AML-193 (cell line): Measurements from ENCODE around the gene R3HCC1L.
"Not testable (repeated sequence)": the region's sequence is repeated elsewhere in the genome, so short reads cannot be mapped to it uniquely, and the experiment has no call there.

ENCODE experiments used
- DNase-seq, 2 experiments: peaks; one replicate each; lab custom pipeline; 2025; lab: John Stamatoyannopoulos, UW

Gene R3HCC1L

DNA sequence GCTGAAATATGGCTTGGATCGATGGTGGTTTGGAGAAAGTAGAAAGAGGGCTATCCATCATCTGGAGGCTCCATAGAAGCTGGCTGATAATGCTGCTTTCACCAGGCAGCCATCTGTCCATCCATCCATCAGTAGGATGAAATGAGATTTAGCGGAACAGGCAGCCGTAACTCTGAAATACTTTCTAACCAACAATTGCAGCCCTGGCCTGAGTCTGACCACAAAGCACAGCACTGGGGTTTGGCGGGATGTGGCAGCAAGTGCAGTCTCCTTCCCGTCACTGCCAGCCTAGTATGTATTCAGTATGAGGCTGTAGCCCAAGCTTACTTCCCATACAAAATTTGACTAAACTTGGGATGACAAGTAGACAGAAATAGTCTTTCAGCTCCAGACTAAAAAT, 38.0 kb downstream of the R3HCC1L start:
- DNase-seq, result no peak

DNA sequence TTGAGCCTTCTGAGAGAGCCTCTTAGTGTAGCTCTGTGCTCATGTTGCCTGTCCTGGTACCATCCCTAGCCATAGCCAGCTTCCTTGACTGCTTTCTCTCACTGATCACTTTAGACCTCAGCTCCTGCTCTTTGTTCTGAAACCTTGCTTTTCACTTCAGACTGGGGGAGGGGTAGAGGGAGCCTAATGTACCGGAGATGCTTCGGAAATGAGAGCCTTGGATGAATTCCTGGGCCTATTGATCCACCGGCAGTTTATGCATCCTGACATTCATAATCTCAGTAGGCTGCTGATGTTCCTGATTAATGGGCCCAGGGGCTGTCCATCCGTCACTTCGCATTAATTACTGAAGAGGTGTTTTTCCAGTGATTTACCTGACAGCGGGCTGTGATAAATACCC, 38.8 kb downstream of the R3HCC1L start:
- DNase-seq, result no peak

DNA sequence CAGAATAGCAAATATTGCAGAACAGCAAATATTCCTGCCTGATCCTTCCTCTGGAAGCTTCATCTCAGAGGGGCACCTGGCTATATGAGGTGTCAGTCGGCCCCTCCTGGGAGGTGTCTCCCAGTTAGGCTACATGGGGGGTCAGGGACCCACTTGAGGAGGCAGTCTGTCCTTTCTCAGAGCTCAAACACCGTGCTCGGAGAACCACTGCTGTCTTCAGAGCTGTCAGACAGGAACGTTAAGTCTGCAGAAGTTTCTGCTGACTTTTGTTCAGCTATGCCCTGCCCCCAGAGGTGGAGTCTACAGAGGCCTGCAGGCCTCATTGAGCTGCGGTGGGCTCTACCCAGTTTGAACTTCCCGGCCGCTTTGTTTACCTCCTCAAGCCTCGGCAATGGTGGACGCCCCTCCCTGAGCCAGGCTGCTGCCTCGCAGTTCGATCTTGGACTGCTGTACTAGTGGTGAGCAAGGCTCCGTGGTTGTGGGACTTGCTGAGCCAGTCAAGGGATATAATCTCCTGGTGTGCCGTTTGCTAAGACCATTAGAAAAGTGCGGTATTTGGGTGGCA, 48.0 kb downstream of the R3HCC1L start:
- not testable (repeated sequence) for DNase-seq

DNA sequence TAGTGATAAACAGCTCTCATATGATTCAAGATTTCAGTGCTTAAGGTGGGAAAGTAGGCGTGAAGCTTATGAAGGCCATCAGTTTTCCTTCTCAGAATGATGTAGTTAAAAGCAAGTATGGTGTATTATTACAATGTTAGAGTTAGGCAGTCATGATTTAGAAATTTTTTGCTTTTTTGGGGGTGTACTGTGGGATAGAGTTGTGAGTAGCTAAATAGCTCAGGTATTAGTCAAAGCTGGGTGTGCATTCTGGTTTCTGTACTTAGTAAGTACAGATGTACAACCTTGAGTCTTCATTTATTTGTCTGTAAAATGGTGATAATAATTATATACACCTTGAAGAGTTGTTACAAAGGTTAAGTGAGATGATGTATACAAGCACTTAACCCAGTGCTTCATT, 52.2 kb downstream of the R3HCC1L start:
- DNase-seq, result no peak

DNA sequence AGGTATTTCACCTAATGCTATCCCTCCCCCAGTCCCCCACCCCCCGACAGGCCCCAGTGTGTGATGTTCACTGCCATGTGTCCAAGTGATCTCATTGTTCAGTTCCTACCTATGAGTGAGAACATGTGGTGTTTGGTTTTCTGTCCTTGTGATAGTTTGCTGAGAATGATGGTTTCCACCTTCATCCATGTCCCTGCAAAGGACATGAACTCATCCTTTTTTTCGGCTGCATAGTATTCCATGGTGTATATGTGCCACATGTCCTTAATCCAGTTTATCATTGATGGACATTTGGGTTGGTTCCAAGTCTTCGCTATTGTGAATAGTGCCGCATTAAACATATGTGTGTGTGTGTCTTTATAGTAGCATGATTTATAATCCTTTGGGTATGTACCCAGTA, 56.3 kb downstream of the R3HCC1L start:
- not testable (repeated sequence) for DNase-seq

DNA sequence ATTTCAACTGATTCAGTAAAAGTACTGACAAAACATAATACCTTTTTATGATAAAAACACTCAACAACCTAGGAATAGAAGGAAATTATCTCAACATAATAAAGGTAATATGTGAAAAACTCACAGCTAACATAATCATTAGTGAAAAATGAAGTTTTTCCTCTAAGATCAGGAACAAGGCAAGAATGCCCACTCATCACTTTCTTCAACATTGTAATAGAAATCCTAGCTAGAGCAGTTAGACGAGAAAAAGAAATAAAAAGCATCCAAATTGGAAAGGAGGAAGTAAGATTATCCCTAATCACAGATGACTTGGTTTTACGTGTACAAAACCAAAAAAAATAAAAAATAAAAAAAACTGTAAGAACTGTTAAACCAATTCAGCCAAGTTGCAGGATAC, 58.6 kb downstream of the R3HCC1L start:
- DNase-seq, result no peak

DNA sequence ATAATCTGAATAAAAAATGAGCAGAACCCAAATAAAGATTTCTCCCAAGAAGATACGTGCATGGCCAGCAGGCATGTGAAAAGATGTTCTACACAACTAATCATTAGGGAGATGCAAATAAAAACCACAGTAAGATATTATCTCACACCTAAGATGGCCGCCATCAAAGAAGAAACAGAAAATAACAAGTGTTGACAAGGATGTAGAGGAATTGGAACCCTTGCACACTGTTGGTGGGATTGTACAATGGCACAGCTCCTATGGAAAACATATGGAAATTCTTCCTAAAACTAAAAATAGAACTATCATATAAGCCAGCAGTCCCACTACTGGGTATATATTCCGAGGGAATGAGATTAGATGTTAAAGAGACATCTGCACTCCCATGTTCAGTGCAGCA, 60.2 kb downstream of the R3HCC1L start:
- DNase-seq, result no peak

DNA sequence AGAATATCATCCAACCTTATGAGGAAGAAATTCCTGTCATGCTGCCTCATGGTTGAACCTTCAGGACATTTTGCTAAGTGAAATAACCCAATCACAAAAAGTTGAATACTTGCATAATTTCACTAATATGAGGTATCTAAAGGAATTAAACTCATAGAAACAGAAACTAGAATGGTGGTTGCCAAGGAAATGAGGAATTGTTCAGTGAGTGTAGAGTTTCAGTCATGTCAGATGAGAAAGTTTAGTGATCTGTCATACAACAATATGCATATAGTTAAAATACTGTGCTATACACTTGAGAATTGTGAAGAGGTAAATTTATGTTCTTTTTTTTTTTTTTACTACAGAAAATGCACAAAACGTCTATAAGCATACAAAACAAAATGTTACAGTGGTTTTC, 60.7 kb downstream of the R3HCC1L start:
- DNase-seq, result no peak

DNA sequence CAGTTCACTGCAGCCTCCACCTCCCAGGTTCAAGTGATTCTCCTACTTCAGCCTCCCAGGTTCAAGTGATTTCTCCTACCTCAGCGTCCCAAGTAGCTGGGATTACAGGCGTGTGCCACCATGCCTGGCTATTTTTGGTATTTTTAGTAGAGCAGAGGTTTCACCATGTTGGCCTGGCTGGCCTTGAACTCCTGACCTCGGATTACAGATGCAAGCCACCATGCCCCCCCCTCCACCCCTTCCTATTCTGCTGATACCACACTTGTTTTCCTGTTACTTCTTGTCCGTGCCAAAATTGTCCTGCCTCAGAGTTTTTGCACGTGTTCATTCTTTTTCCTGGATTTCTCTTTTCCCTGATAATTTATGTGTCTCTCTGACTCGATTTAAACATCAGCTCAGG, 62.5 kb downstream of the R3HCC1L start:
- no peak for DNase-seq

DNA sequence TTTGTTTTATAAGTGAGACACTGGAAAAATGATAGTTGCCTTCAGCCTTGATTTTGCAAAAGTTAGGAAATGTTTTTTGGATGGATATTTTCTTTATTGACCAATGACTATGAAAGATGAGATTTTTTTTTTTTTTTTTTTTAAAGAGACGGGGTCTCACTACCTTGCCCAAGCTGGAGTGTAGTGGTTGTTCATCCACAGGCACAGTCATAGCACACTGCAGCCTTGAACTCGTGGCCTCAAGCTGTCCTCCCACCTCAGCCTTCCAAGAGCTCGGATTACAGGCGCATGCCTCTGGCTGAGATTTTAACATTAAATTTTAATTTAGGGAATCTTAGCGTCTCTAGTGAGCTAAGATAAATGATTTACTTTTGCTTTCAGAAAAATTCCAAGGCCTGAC, 67.3 kb downstream of the R3HCC1L start:
- no peak for DNase-seq

DNA sequence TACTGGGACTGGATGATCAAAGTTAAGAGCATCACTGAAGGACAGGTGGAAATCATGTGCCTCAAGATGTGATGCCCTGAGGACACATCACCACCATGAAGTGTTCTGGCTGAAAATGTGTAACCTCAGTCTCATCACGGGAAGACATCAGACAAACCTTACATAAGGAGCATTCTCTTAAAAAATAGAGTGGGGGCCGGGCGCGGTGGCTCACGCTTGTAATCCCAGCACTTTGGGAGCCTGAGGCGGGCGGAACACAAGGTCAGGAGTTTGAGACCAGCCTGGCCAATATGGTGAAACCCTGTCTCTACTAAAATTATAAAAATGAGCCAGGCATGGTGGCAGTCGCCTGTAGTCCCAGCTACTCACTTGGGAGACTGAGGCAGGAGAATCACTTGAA, 67.9 kb downstream of the R3HCC1L start:
- DNase-seq, result no peak

DNA sequence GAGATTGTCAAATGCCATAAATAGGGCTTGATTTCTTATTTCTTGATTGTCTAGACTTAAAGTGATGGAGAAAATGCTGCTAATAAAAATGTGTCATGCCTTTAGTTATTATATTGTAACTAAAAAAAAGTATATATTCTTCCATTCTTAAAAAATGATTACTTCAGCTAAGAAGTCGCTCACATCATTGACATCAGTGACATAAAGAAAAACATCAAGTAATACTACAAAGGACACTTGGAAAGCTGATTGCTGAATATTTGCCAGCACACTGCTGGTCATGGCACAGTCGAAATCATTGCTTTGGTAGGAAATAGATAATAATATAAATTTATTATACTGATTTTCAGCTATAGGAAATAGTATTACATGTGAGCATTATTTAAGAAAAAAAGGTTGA, 70.9 kb downstream of the R3HCC1L start:
- DNase-seq, result no peak

DNA sequence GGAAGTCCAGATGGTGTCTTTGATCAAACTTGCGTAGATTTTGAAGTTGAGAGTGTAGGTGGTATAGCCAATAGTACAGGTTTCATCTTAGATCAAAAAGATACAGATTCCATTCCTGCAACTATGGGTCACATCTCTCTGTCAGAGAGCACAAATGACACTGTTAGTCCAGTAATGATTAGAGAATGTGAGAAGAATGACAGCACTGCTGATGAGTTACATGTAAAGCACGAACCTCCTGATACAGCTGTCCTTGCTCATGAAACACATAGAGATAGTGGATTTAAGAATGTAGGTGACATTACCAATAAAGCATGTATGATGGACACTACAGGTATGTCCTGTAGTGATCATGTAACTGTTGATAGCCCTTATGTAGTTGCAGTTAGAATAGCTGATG, 74.5 kb downstream of the R3HCC1L start:
- DNase-seq, result no peak

DNA sequence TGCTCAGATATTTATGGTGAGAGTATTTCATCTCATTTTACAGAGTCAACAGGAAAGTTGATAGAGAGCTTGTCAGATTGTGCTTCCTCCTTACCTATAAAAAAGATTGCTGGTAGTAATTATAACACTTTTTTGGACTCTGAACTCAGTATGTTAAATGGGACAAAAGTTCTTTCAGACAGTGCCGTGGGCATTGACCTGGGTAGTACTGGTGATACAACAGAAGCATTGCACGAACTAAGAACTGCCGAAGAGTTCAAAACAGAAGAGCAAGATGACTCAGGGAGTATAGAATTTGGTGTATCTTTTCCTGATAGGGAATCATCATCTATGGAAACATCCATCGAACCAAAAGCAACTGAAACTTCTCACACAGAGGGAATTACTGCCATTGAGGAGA, 75.0 kb downstream of the R3HCC1L start:
- no peak for DNase-seq

DNA sequence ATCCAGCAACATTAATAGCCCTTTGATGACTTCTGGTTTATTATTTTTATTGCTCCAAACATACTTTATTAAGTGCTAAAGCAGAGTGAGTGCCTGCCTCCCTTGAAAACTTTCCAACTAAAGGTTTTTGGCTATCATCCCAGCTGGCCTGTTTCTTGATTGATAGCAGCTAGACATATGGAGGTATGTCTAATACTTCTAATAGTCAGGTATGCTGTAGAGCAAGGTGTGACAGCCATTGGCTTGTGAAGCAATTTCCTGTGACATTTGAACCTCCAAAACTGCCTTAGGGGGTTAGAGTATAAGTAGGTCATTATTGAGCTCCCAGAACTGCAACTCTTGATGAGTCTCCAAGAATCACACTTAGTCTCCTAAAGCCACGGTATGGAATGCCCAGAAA, 77.7 kb downstream of the R3HCC1L start:
- DNase-seq, result no peak

DNA sequence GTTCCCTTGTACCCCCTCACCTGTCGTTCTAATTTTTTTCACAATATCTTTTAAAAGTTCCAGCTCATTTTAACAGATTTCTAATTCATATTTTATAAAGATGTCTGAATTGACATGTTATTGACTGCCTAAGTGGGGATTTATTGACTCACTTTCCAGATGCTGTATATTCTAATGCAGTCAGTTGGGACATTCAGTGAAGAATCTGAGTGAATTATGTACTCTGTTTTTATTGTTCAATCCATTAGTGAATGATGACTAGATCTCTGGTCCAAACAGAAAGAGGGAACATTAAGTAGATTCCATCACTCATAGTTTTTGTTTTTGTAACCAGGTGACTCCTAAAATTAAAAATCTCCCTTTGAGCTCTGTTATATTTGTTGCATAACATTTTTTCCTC, 79.3 kb downstream of the R3HCC1L start:
- DNase-seq, result no peak

DNA sequence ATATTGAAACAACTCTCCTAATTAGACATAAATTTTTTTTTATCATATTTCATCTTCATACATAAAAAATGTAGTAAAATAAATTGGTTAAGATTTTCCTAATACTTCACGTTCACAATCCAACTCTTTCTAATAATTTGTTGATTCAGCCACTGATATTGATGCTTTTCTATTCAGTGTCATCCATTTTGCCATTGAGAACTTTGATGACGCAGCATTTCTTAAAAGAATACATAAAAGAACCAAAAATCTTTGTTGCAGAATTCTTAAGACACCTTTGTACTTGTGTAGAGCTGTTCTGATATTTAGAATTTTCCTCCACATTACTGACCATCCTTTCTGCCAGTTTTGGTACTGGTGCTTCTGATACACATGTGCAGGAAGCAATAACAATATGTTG, 80.9 kb downstream of the R3HCC1L start:
- no peak for DNase-seq

DNA sequence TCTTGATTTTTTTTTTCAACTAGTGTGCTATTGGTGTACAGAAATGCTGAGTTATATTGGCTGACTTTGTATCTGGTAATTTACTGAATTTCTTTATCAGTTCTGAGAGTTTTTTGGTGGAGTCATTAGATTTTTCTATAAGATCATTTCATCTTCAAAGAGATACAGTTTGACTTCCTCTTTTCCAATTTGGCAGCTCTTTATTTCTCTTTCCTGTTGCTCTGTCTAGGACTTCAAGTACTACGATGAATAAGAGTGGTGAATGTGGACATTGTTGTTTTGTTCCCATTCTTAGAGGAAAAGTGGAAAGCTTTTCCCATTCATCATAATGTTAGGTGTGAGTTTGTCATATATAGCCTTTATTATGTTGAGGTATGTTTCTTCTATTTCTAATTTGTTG, 83.3 kb downstream of the R3HCC1L start:
- DNase-seq, result peak; percentile 25 to 48

DNA sequence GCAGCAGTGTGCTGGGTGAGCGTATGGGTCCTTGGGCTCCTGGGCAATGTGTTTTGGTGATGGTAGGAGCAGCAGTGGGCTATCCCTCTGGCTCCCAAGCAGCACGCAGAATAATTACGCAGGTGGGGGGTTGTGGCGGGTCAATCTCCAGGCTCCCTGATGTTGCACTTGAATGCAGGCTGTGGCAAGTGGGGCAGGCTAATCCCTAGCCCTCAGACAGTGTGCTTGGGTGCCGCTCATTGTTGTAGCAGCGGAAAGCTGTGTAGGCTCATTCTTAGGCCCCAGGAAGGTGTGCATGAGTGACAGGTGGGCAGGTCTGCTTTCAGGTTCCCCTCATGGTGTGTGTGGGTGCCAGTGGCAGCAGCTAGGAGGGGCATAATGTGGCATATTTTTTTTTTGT, 89.4 kb downstream of the R3HCC1L start:
- no peak for DNase-seq

DNA sequence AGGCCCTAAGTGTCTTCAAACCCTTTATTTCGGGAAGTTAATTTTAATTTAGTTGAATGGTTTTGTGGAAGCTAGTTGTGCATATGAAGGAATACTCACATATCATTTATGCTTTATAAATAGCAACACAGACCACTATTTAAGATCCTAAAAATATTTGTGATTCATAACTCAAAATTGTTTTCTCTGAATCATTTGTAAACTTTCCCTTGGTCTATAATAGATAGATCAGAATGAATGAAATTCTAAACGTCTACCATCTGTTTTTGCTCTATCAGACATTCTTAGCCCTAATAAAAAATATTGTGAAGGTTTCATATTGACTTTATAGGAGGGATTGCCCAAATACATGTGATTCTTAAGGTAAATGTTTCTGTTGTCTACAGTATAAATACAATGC, 90.1 kb downstream of the R3HCC1L start:
- no peak for DNase-seq

DNA sequence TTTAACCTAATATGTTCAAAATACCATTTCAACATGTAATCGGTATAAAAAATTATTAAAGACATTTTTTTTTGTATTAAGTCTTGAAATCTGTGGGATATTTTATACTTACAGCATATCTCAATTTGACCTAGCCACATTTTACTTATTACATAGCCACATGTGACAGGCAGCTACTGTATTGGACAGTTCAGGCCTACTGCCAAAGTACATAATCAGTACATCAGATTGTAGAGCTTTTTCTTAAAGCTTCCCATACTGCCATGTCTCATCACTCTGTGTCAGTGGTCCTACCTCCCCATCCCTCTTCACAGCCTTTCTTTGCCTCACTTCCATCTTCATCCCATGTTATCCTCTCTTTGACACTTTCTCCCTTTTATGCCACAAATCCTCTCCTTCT, 90.5 kb downstream of the R3HCC1L start:
- DNase-seq, result no peak

DNA sequence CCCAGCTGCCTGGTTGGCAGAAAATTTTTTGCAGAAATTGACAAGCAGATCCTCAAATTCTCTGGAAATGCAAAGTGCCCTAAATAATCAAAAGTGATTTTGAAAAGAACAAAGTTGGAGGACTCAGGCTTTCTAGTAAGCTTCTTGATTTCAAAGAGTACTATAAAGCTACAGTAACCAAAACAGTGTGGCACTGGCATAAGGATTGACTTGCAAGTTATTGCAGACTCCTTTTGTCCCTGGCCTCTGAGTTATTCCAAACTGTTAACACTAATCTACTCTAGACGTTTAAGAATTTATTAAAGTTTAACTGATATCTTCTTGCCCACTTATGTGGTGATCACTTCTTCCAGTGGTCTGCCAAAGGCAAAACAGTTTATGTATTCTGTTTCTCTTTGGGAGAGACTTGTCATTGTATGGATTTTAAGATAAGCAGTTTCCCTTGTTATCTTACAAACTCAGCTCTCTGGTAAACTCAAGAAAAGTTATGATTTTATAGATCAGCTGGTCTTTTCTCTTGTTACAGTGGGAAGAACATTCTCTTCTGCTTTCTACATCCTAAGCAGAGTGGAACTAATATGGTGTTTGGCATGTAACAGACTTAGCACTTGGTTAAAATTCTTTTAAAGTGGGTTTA, 92.2 kb downstream of the R3HCC1L start:
- DNase-seq, result no peak

DNA sequence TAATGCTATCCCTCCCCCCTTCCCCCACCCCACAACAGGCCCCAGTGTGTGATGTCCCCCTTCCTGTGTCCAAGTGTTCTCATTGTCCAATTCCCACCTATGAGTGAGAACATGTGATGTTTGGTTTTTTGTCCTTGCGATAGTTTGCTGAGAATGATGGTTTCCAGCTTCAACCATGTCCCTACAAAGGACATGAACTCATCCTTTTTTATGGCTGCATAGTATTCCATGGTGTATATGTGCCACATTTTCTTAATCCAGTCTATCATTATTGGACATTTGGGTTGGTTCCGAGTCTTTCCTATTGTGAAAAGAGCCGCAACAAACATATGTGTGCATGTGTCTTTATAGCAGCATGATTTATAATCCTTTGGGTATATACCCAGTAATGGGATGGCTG, 93.3 kb downstream of the R3HCC1L start:
- not testable (repeated sequence) for DNase-seq

DNA sequence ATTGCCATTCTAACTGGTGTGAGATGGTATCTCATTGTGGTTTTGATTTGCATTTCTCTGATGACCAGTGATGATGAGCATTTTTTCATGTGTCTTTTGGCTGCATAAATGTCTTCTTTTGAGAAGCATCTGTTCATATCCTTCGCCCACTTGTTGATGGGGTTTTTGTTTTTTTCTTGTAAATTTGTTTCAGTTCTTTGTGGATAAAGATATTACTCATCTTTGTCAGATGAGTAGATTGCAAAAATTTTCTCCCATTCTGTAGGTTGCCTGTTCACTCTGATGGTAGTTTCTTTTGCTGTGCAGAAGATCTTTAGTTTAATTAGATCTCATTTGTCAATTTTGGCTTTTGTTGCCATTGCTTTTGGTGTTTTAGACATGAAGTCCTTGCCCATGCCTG, 93.8 kb downstream of the R3HCC1L start:
- DNase-seq, result not testable (repeated sequence)
